Measurements from ENCODE around the gene RBM12.
"Not testable (repeated sequence)": the region's sequence is repeated elsewhere in the genome, so short reads cannot be mapped to it uniquely, and the experiment has no call there.

Gene RBM12

GRCh38 chr20:35664466-35665206, at the start of gene RBM12, which contains the start of gene CPNE1:
Gene RBM12, minus strand, starts transcription at chr20:35664900. Its CDS starts 9,578 bp downstream, at chr20:35655322.
Gene CPNE1, minus strand, starts transcription at chr20:35664900. Its CDS starts 31,977 bp downstream, at chr20:35632923.
- peak; percentile 96 for DNase-seq

- no peak for DNase-seq
Measured at GRCh38 chr20:35714127-35714526, 49.4 kb upstream of the RBM12 start.

GRCh38 chr20:35713120-35713519, 48.4 kb upstream of the RBM12 start:
- not testable (repeated sequence) for DNase-seq

GRCh38 chr20:35711588-35712209, 47.0 kb upstream of the RBM12 start:
- peak; percentile 59 for DNase-seq

GRCh38 chr20:35710884-35711587, 46.3 kb upstream of the RBM12 start:
- no peak for DNase-seq

- DNase-seq, result no peak
Measured at GRCh38 chr20:35710039-35710438, 45.3 kb upstream of the RBM12 start.

GRCh38 chr20:35709259-35709658, 44.6 kb upstream of the RBM12 start:
- no peak for DNase-seq

GRCh38 chr20:35708502-35708901, 43.8 kb upstream of the RBM12 start:
- no peak for DNase-seq

GRCh38 chr20:35706591-35707529, 42.2 kb upstream of the RBM12 start:
- not testable (repeated sequence) for DNase-seq

GRCh38 chr20:35705894-35706293, 41.2 kb upstream of the RBM12 start:
- DNase-seq, result not testable (repeated sequence)

- DNase-seq, result no peak
Measured at GRCh38 chr20:35704514-35705261, 40.0 kb upstream of the RBM12 start.

- DNase-seq, result no peak
Measured at GRCh38 chr20:35702824-35703695, 38.4 kb upstream of the RBM12 start.

GRCh38 chr20:35702051-35702823, 37.5 kb upstream of the RBM12 start:
- DNase-seq, result no peak

- no peak for DNase-seq
Measured at GRCh38 chr20:35700625-35701148, 36.0 kb upstream of the RBM12 start.

GRCh38 chr20:35699957-35700624, 35.4 kb upstream of the RBM12 start:
- no peak for DNase-seq

GRCh38 chr20:35699127-35699956, 34.6 kb upstream of the RBM12 start, which contains the start of the genes NFS1 and ROMO1:
Gene NFS1, minus strand, starts transcription at chr20:35699352. Its CDS starts 64 bp downstream, at chr20:35699288.
Gene ROMO1, plus strand, starts transcription at chr20:35699405. Its CDS starts 228 bp downstream, at chr20:35699633.
- peak; percentile 90 for DNase-seq

- no peak for DNase-seq
Measured at GRCh38 chr20:35698298-35699126, 33.8 kb upstream of the RBM12 start.
